Measurements from ENCODE around the gene RAB15. TPM values are rescaled to one million over a fixed set of nuclear protein-coding genes. Genes with fewer than 3 reads are reported as not detected.

Gene RAB15
- total RNA-seq, 1 experiment from 2014 or later = 3.3 TPM

GRCh38 chr14:64974563-64974962 is 2.4 kb upstream of the RAB15 start (continued):
- TF ChIP-seq POLR2A (IDR thresholded peaks at IDR 0.05; ENCODE audit: borderline replicate concordance, extremely low read depth, insufficient read depth, insufficient read length) (no peak), SRF (IDR thresholded peaks at IDR 0.05; ENCODE audit: low read depth) (no peak), POLR2AphosphoS5 (IDR thresholded peaks at IDR 0.05; ENCODE audit: low read depth, low read length) (no peak), CTCF (IDR thresholded peaks at IDR 0.05 in 2 of 3, conservative IDR thresholded peaks at IDR 0.05 in 1 of 3; ENCODE audit: borderline replicate concordance in 1 of 3, insufficient read depth in 1 of 3, low read depth in 2 of 3, low read length in 2 of 3) (no peak)

GRCh38 chr14:64973826-64974225 is 1.7 kb upstream of the RAB15 start:
- Histone ChIP-seq H3K9ac (ENCODE audit: low read length) (no peak overlapping the region), H2AFZ (ENCODE audit: low read depth, low read length, poor library complexity, severe bottlenecking) (no peak overlapping the region), H3K4me1 (ENCODE audit: control insufficient read depth in 1 of 2, insufficient read depth in 2 of 2, low read length in 2 of 2) (peaks cover 16 to 21% of the 10 kb centered on the region in 2 experiments; a peak in 3 of 4 replicates), H3K79me2 (ENCODE audit: insufficient read depth, low read length) (no peaks in the 10 kb centered on the region), H3K9me3 (ENCODE audit: control insufficient read depth in 1 of 2, insufficient read depth in 1 of 2, low read depth in 1 of 2, low read length in 2 of 2) (no peaks in the 10 kb centered on the region), H3K9me2 (ENCODE audit: insufficient read depth) (no peaks in the 10 kb centered on the region), H3K36me3 (ENCODE audit: control insufficient read depth in 1 of 2, insufficient read depth in 2 of 2, low read length in 2 of 2) (no peaks in the 10 kb centered on the region), H3K27me3 (ENCODE audit: insufficient read depth, low read length) (no peaks in the 10 kb centered on the region), H3K27ac (ENCODE audit: low read depth, low read length) (no peak overlapping the region), H3K4me2 (ENCODE audit: low read length) (no peak overlapping the region), H3K4me3 (replicated peaks in 1 of 2; ENCODE audit: low read depth in 1 of 2, low read length in 2 of 2) (no peak overlapping the region), H4K20me1 (ENCODE audit: insufficient read depth) (no peaks in the 10 kb centered on the region)
- no peak for DNase-seq (ENCODE audit: low read depth, low spot score)
- ATAC-seq = no peak
- ChIA-PET RAD21 (ENCODE audit: low non-redundant PET in 1 of 2, low total read pairs in 2 of 2, uncharacterized antibody in 2 of 2, unreplicated experiment in 2 of 2) (no interaction called here), CTCF (no interaction called here), POLR2A (no interaction called here)
- BruUV-seq (replicated peaks) = no TSS peak
- TF ChIP-seq SIN3A (IDR thresholded peaks at IDR 0.05; ENCODE audit: low read depth) = no peak
- no peak for TF ChIP-seq ATF3 (IDR thresholded peaks at IDR 0.05)
- TF ChIP-seq EZH2 (IDR thresholded peaks at IDR 0.05) = no peak
- no peak for TF ChIP-seq TCF7L2 (IDR thresholded peaks at IDR 0.05; ENCODE audit: borderline replicate concordance, extremely low read depth, insufficient read depth, insufficient read length)
- intact Hi-C loops (cut with micrococcal nuclease) = no loop called here
